Measurements from ENCODE around the gene SORBS1. TPM values are rescaled to one million over a fixed set of nuclear protein-coding genes. Genes with fewer than 3 reads are reported as not detected.

The SORBS1 gene
- total and polyA plus RNA-seq, 2 donors (not counting 3 experiments of a cell fraction or from before 2014, with no cell fraction given): 2.0 to 7.9 TPM

DNA sequence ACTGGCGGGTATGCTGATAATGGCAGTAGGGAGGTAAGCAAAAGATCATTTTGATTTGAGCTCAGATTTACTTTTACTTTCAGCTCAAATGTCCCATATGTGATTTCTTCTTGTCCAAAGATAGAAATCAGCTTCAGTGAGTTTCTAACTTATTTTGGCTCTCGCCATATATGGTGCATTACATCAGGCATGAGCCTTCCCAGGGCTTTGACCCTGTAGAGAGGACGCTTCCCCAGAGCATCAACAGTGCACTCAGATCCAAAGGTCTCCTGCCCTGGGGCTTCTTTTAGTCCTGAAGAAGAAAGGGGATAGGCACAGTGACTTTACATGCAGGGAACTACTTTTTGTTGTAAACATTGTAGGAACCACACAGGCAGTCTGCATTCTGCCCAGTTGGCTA lies 141.8 kb downstream of the SORBS1 start:
- peaks cover 0 to 1% of the 10 kb centered on the region in 2 experiments for H3K27me3 ChIP-seq (ENCODE audit: control insufficient read depth in 2 of 2, insufficient read depth in 2 of 2, low read length in 2 of 2)
- no peak for FAIRE-seq
- intact Hi-C loops (cut with micrococcal nuclease): no loop called here
- CTCF ChIA-PET: interaction anchor here (1.0 to 2.2 kb wide), 3 partner anchors 11 to 44 kb away, joined by 4 to 7 read pairs (median 7); no protein-coding TSS in a partner anchor
- H3K9me3 ChIP-seq (replicated peaks; ENCODE audit: control insufficient read depth, insufficient read depth, low read length): no peaks in the 10 kb centered on the region
- no peak overlapping the region for H2AFZ ChIP-seq (ENCODE audit: low read depth, low read length)
- dilution Hi-C loops (cut with MboI; ENCODE audit: extremely low pct_ligation_motif_present, low sequenced_read_pairs): loop anchor here (25.0 kb wide), 1 partner anchor 168 kb away; no protein-coding TSS in a partner anchor
- no peak overlapping the region for H3K27ac ChIP-seq (ENCODE audit: insufficient read depth, low read depth, low read length)
- DNase-seq (ENCODE audit: low read depth, low spot score): no peak
- no peaks in the 10 kb centered on the region for H3K79me2 ChIP-seq (ENCODE audit: control insufficient read depth, insufficient read depth, low read length)
- TF ChIP-seq MYC (IDR thresholded peaks at IDR 0.05; ENCODE audit: low read depth, low read length) (no peak), FOS (IDR thresholded peaks at IDR 0.05; ENCODE audit: borderline replicate concordance, insufficient read depth, low read length) (no peak), EZH2 (IDR thresholded peaks at IDR 0.05; ENCODE audit: borderline replicate concordance, low read depth, low read length, severe bottlenecking) (no peak), POLR2AphosphoS5 (IDR thresholded peaks at IDR 0.05; ENCODE audit: insufficient read depth, low read depth, low read length) (no peak), JUN (IDR thresholded peaks at IDR 0.05; ENCODE audit: borderline replicate concordance, insufficient read depth, insufficient read length, low read depth) (no peak), POLR2A (IDR thresholded peaks at IDR 0.05; ENCODE audit: low read depth, low read length) (no peak), GATA2 (IDR thresholded peaks at IDR 0.05; ENCODE audit: insufficient read depth, insufficient read length, low read depth, low read length) (no peak)
- TF ChIP-seq, protein P1, sequence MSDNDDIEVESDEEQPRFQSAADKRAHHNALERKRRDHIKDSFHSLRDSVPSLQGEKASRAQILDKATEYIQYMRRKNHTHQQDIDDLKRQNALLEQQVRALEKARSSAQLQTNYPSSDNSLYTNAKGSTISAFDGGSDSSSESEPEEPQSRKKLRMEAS (IDR thresholded peaks at IDR 0.05; ENCODE audit: insufficient read depth, insufficient read length): no peak
- TF ChIP-seq, protein P2, sequence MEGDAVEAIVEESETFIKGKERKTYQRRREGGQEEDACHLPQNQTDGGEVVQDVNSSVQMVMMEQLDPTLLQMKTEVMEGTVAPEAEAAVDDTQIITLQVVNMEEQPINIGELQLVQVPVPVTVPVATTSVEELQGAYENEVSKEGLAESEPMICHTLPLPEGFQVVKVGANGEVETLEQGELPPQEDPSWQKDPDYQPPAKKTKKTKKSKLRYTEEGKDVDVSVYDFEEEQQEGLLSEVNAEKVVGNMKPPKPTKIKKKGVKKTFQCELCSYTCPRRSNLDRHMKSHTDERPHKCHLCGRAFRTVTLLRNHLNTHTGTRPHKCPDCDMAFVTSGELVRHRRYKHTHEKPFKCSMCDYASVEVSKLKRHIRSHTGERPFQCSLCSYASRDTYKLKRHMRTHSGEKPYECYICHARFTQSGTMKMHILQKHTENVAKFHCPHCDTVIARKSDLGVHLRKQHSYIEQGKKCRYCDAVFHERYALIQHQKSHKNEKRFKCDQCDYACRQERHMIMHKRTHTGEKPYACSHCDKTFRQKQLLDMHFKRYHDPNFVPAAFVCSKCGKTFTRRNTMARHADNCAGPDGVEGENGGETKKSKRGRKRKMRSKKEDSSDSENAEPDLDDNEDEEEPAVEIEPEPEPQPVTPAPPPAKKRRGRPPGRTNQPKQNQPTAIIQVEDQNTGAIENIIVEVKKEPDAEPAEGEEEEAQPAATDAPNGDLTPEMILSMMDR (IDR thresholded peaks at IDR 0.05; ENCODE audit: extremely low read depth in 1 of 2, insufficient read depth in 1 of 2, low read depth in 1 of 2, low read length in 2 of 2): no peak
- no peaks in the 10 kb centered on the region for H3K9me1 ChIP-seq (replicated peaks; ENCODE audit: control insufficient read depth, extremely low read depth, insufficient read depth, low read length)
- H3K4me2 ChIP-seq (ENCODE audit: insufficient read depth, low read length): no peak overlapping the region
- POLR2A ChIA-PET: no interaction called here
- no peak overlapping the region for H3K4me3 ChIP-seq (replicated peaks in 1 of 3; ENCODE audit: insufficient read depth in 1 of 3, low read depth in 1 of 3, low read length in 3 of 3)
- BruUV-seq (replicated peaks): no TSS peak
- no peak overlapping the region for H3K9ac ChIP-seq (replicated peaks; ENCODE audit: extremely low read depth, insufficient read depth, low read length)
- H3K36me3 ChIP-seq (ENCODE audit: control insufficient read depth in 2 of 2, extremely low read depth in 1 of 2, insufficient read depth in 2 of 2, low read length in 2 of 2): no peaks in the 10 kb centered on the region
- no peaks in the 10 kb centered on the region for H4K20me1 ChIP-seq (replicated peaks; ENCODE audit: control insufficient read depth, extremely low read depth, insufficient read depth, low read length)
- H3K4me1 ChIP-seq (ENCODE audit: control insufficient read depth, extremely low read depth, insufficient read depth, low read length): no peaks in the 10 kb centered on the region

All from endothelial cell of umbilical vein (primary cell).